GM10847 (cell line): ENCODE measurements around the gene C1QTNF3.

Source experiments
- POLR2A ChIP-seq: IDR thresholded peaks from 2 replicates; pipeline ENCODE4 v1.6.1; 2011; ENCODE audit not compliant: insufficient read length; ENCODE audit errors: extremely low read depth

The C1QTNF3 gene

GRCh38 chr5:33976307-33976706 lies 66.7 kb downstream of the C1QTNF3 start:
- no peak for TF ChIP-seq POLR2A

GRCh38 chr5:33975852-33976251 lies 67.2 kb downstream of the C1QTNF3 start:
- TF ChIP-seq POLR2A: no peak

- TF ChIP-seq POLR2A: no peak
These were observed 69.7 kb downstream of the C1QTNF3 start for GRCh38 chr5:33973271-33973670.

GRCh38 chr5:33969572-33970452 lies 73.2 kb downstream of the C1QTNF3 start:
- TF ChIP-seq POLR2A: no peak

- no peak for TF ChIP-seq POLR2A
These were observed 74.6 kb downstream of the C1QTNF3 start for GRCh38 chr5:33968211-33969005.
